HG02763 (cell line): ENCODE data around the gene ALDH4A1.

ENCODE experiments used
- ATAC-seq: cut with Tn5 transposase; IDR thresholded peaks from one replicate; pipeline ENCODE4 v1.9.1; 2021; ENCODE audit warnings: mild to moderate bottlenecking, moderate library complexity; ENCODE audit not compliant: unreplicated experiment

The ALDH4A1 gene

GRCh38 chr1:18922848-18923755 lies 20.7 kb upstream of the ALDH4A1 start:
- ATAC-seq: no peak

- ATAC-seq: no peak
Observed at GRCh38 chr1:18922319-18922726, 20.0 kb upstream of the ALDH4A1 start.

GRCh38 chr1:18921516-18922251 lies 19.3 kb upstream of the ALDH4A1 start:
- ATAC-seq: no peak

GRCh38 chr1:18920931-18921330 lies 18.6 kb upstream of the ALDH4A1 start:
- ATAC-seq: no peak

- ATAC-seq: no peak
Observed at GRCh38 chr1:18919956-18920355, 17.6 kb upstream of the ALDH4A1 start.

- ATAC-seq: no peak
Observed at GRCh38 chr1:18919197-18919905, 17.0 kb upstream of the ALDH4A1 start.

GRCh38 chr1:18918417-18918816 lies 16.1 kb upstream of the ALDH4A1 start:
- ATAC-seq: no peak

GRCh38 chr1:18917071-18917799 lies 14.9 kb upstream of the ALDH4A1 start:
- no peak for ATAC-seq

- ATAC-seq: no peak
Observed at GRCh38 chr1:18915341-18915740, 13.0 kb upstream of the ALDH4A1 start.

GRCh38 chr1:18913065-18913835 lies 10.9 kb upstream of the ALDH4A1 start:
- no peak for ATAC-seq

- no peak for ATAC-seq
Observed at GRCh38 chr1:18912550-18912949, 10.2 kb upstream of the ALDH4A1 start.

- ATAC-seq: no peak
Observed at GRCh38 chr1:18908911-18909771, 6.8 kb upstream of the ALDH4A1 start.

GRCh38 chr1:18907917-18908845 lies 5.8 kb upstream of the ALDH4A1 start:
- no peak for ATAC-seq

GRCh38 chr1:18907021-18907916 lies 4.9 kb upstream of the ALDH4A1 start:
- no peak for ATAC-seq

- ATAC-seq: no peak
Observed at GRCh38 chr1:18903291-18903756, 969 bp upstream of the ALDH4A1 start.

- ATAC-seq: no peak
Observed at GRCh38 chr1:18901952-18902522, 318 bp downstream of the ALDH4A1 start.
